Calu3 (cell line): ENCODE data around the gene R3HDM2. TPM values are rescaled to one million over a fixed set of nuclear protein-coding genes. Genes with fewer than 3 reads are reported as not detected.
A peak's percentile ranks its signal among the peaks of the same experiment; 100 is the strongest.

ENCODE experiments used
- BruUV-seq: library from RNA; stranded (reverse); fragments of 400-500 nt; replicated peaks from 2 replicates; lab custom pipeline; 2021; lab: Mats Ljungman, UMichigan
- CTCF ChIA-PET: fragments of 300-600 bp; sonication (Branson Sonifier 250); formaldehyde crosslinking; loops from one replicate; lab custom pipeline; 2022; ENCODE audit warnings: antibody characterized with exemption; lab: Charles Lee
- DNase-seq: peaks from one replicate; pipeline ENCODE4 v3.0.0; 2022
- H3K27ac Mint-ChIP-seq: one replicate; pipeline ENCODE4 v1.8.0; 2022; ENCODE audit warnings: mixed read lengths; ENCODE audit not compliant: unreplicated experiment
- H3K27me3 Mint-ChIP-seq: one replicate; pipeline ENCODE4 v1.8.0; 2022; ENCODE audit warnings: mixed read lengths; ENCODE audit not compliant: unreplicated experiment
- H3K36me3 Mint-ChIP-seq: one replicate; pipeline ENCODE4 v1.8.0; 2022; ENCODE audit warnings: mild to moderate bottlenecking, moderate library complexity, mixed read lengths; ENCODE audit not compliant: insufficient read depth, unreplicated experiment
- H3K4me1 Mint-ChIP-seq: one replicate; pipeline ENCODE4 v1.8.0; 2022; ENCODE audit warnings: mild to moderate bottlenecking, low read depth, mixed read lengths; ENCODE audit not compliant: unreplicated experiment
- H3K4me3 Mint-ChIP-seq: one replicate; pipeline ENCODE4 v1.8.0; 2022; ENCODE audit warnings: mild to moderate bottlenecking, low read depth, moderate library complexity, mixed read lengths; ENCODE audit not compliant: unreplicated experiment
- H3K9me3 Mint-ChIP-seq: one replicate; pipeline ENCODE4 v1.8.0; 2022; ENCODE audit warnings: low read depth, mixed read lengths; ENCODE audit not compliant: unreplicated experiment
- intact Hi-C: fragments of 100-400 bp; cut with micrococcal nuclease; formaldehyde crosslinking; loops from one replicate; pipeline ENCODE4 v1.10.0; 2022; ENCODE audit not compliant: unreplicated experiment
- total RNA-seq: library from RNA; stranded (reverse); gene quantifications from 2 replicates; pipeline ENCODE4 v1.2.3, GENCODE V29; 2022
- TF ChIP-seq, protein P1 (sequence below): fragments of 200-600 bp; IDR thresholded peaks from one replicate; pipeline ENCODE4 v1.8.0; 2022; ENCODE audit warnings: antibody characterized with exemption; ENCODE audit not compliant: unreplicated experiment

Gene R3HDM2
- total RNA-seq, 1 experiment from 2014 or later: 77.3 TPM

DNA sequence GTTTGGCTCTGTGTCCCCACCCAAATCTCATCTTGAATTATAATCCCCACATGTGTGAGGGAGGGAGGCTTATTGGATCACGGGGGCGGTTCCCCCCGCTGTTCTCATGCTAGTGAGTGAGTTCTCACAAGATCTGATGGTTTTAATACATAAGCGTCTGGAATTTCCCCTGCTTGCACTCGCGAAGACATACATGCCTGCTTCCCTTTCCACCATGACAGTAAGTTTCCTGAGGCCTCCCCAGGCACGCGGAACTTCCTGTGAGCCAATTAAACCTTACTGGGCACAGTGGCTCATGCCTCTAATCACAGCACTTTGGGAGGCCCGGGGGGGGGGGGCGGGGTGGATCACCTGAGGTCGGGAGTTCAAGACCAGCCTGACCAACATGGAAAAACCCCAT lies 60.8 kb downstream of the R3HDM2 start:
- peaks cover 5% of the 10 kb centered on the region for H3K36me3 Mint-ChIP-seq
- H3K4me3 Mint-ChIP-seq: no peak overlapping the region
- BruUV-seq: no TSS peak
- DNase-seq: no peak
- CTCF ChIA-PET: no interaction called here
- H3K9me3 Mint-ChIP-seq: peaks cover 7% of the 10 kb centered on the region
- TF ChIP-seq, protein P1, sequence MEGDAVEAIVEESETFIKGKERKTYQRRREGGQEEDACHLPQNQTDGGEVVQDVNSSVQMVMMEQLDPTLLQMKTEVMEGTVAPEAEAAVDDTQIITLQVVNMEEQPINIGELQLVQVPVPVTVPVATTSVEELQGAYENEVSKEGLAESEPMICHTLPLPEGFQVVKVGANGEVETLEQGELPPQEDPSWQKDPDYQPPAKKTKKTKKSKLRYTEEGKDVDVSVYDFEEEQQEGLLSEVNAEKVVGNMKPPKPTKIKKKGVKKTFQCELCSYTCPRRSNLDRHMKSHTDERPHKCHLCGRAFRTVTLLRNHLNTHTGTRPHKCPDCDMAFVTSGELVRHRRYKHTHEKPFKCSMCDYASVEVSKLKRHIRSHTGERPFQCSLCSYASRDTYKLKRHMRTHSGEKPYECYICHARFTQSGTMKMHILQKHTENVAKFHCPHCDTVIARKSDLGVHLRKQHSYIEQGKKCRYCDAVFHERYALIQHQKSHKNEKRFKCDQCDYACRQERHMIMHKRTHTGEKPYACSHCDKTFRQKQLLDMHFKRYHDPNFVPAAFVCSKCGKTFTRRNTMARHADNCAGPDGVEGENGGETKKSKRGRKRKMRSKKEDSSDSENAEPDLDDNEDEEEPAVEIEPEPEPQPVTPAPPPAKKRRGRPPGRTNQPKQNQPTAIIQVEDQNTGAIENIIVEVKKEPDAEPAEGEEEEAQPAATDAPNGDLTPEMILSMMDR: no peak
- intact Hi-C loops: no loop called here
- H3K27me3 Mint-ChIP-seq: no peaks in the 10 kb centered on the region
- H3K4me1 Mint-ChIP-seq: no peaks in the 10 kb centered on the region
- no peak overlapping the region for H3K27ac Mint-ChIP-seq

DNA sequence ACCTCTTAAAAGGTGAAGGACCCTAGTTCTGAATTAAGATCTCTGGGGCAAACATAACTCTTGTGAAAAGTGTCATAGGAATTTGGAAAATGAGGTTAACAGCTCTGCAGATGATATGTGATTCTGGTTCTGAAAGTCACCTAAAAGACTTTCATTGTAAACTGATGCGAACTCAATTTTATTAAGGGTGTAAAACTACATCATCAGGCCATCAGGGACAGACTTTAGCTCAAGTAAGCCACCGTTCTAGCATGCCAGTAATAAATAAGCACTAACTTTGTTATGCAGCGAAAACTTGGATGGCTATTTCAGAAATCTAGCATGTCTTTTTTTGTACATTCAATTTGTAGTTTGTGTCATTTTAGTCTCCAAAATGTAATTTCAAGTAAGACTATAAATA lies 61.6 kb downstream of the R3HDM2 start:
- CTCF ChIA-PET: interaction anchor here (0.6 to 1.5 kb wide), 4 partner anchors 27 to 106 kb away, joined by 3 to 16 read pairs (median 4); partner anchors contain the start of gene INHBE
- no peak for DNase-seq
- Mint-ChIP-seq H3K4me3 (no peak overlapping the region), H3K36me3 (peaks cover 10% of the 10 kb centered on the region), H3K27ac (peak overlapping the region; percentile 27), H3K9me3 (peaks cover 7% of the 10 kb centered on the region), H3K4me1 (no peaks in the 10 kb centered on the region), H3K27me3 (no peaks in the 10 kb centered on the region)
- no TSS peak for BruUV-seq
- intact Hi-C loops: no loop called here
- TF ChIP-seq, protein P1: no peak

DNA sequence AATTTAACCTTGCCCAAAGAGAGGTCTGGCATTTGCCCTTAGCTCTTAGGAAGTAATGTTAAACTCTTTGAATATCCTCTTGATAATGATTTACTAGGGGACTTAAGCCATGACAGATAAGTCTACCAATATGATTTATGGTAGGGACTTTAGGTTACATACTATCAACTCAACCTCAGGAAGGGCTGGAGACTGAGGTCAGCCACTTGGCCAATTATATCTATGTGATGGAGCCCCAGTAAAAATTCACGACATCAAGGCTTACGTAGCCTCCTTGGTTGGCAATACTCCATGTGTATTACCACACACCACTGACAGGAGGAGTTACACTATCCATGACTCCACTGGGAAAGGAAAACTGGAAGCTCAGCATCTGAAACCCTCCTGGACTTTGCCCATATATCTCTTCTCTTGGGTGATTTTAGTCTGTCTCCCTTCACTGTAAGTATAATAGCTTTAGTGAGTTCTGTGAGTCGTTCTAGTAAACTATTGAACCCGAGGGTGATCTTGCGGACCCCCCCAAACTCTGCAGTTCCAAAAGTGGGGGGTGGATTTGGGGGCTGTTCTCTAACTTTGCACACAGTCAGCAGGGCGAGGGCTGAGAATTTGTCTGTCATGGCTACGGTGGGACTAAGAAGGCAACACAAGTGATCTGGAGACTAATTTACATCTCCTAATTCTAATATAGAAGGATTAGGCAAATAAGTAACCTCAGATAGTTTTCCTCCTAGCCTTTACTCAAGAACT lies 62.3 kb downstream of the R3HDM2 start:
- Mint-ChIP-seq H3K27me3 (no peaks in the 10 kb centered on the region), H3K4me3 (no peak overlapping the region), H3K9me3 (peaks cover 7% of the 10 kb centered on the region), H3K4me1 (no peaks in the 10 kb centered on the region), H3K36me3 (peaks cover 11% of the 10 kb centered on the region), H3K27ac (peak overlapping the region; percentile 27)
- CTCF ChIA-PET: interaction anchor here (0.6 to 1.5 kb wide), 4 partner anchors 26 to 107 kb away, joined by 3 to 16 read pairs (median 4); partner anchors contain the start of gene INHBE
- peak; percentile 8 for DNase-seq
- intact Hi-C loops: no loop called here
- TF ChIP-seq, protein P1: no peak
- BruUV-seq: no TSS peak

DNA sequence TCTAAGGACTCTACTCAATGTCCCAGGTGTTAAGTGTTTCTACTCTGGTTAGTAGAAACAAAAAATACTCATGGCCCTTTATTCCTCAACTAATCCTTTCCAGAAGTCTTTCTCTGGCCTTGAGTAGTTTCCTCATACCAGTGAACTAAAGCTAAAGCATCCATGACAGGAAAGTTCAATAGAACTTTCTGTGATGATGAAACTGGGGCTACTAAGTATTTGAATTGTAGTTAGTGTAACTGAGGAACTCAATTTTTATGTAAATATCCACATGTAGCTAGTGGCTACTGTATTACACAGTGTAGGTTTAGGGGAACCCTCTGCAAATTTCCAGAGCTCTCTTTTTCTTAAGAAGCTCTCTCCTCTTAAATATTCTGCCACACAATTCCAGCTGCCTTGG lies 63.7 kb downstream of the R3HDM2 start:
- Mint-ChIP-seq H3K9me3 (peaks cover 7% of the 10 kb centered on the region), H3K27ac (no peak overlapping the region), H3K4me1 (no peaks in the 10 kb centered on the region), H3K27me3 (no peaks in the 10 kb centered on the region), H3K36me3 (peaks cover 11% of the 10 kb centered on the region), H3K4me3 (no peak overlapping the region)
- intact Hi-C loops: no loop called here
- no peak for DNase-seq
- TF ChIP-seq, protein P1: no peak
- BruUV-seq: no TSS peak
- CTCF ChIA-PET: no interaction called here
